K562 (cell line): ENCODE data around the gene ATP9A. TPM values are rescaled to one million over a fixed set of nuclear protein-coding genes. Genes with fewer than 3 reads are reported as not detected.

Experiments
- KHSRP ChIP-seq: fragments of 450-650 bp; IDR thresholded peaks from 2 replicates; pipeline ENCODE4 v1.6.1; 2017
- L3MBTL2 ChIP-seq: fragments of 450-650 bp; IDR thresholded peaks from 2 replicates; pipeline ENCODE4 v1.6.1; 2016; ENCODE audit warnings: mild to moderate bottlenecking, moderate library complexity
- SIN3A ChIP-seq, 2 experiments: fragments of 150-350 bp in 1 of 2; IDR thresholded peaks; 2 replicates each; pipeline ENCODE4 v1.6.1; 2011 to 2016; ENCODE audit warnings: borderline replicate concordance in 2 of 2, low read depth in 2 of 2, low read length in 2 of 2, mild to moderate bottlenecking in 2 of 2, moderate library complexity in 2 of 2; ENCODE audit not compliant: control insufficient read depth in 1 of 2
- SP2 ChIP-seq: IDR thresholded peaks from 2 replicates; pipeline ENCODE4 v1.6.1; 2011; ENCODE audit warnings: mild to moderate bottlenecking, low read depth, low read length, moderate library complexity; ENCODE audit not compliant: poor library complexity, severe bottlenecking; ENCODE audit errors: extremely low read depth
- TCF3 ChIP-seq: sonication (generic); formaldehyde crosslinking; IDR thresholded peaks from 2 replicates; pipeline ENCODE4 v1.4.0; 2020; ENCODE audit warnings: mild to moderate bottlenecking, missing genetic modification reagents
- TEAD4 ChIP-seq, 2 experiments: sonication (generic) in 1 of 2; formaldehyde crosslinking in 1 of 2; IDR thresholded peaks; 2 replicates each; pipeline versions ENCODE4 v1.6.1 to v1.8.0; 2012 to 2022; ENCODE audit warnings: borderline replicate concordance in 1 of 2, inconsistent platforms in 1 of 2, low read length in 1 of 2, mild to moderate bottlenecking in 1 of 2, missing genetic modification reagents in 1 of 2
- ZKSCAN1 ChIP-seq: fragments of 150-350 bp; IDR thresholded peaks from 2 replicates; pipeline ENCODE4 v1.6.1; 2016; ENCODE audit warnings: low read depth, low read length
- ZNF785 ChIP-seq: fragments of 250-450 bp; sonication (Bioruptor Pico); IDR thresholded peaks from 2 replicates; pipeline ENCODE4 v1.4.0; 2020; ENCODE audit warnings: mild to moderate bottlenecking
- polyA plus RNA-seq, 8 experiments: library from polyadenylated mRNA; depleted of rRNA in 4 of 8; stranded (reverse) in 5 of 8; unstranded in 3 of 8; fragments of >200 nt; fragmentation: Nextera tagmentation in 2 of 8; fragmentation: Illumina TruSeq in 1 of 8; extraction: Ambion mirVana in 2 of 8; extraction: Trizol in 1 of 8; gene quantifications; 2 replicates each; pipeline versions ENCODE4 v1.2.1 to v1.2.3, GENCODE V29; 2011 to 2014; ENCODE audit warnings: inconsistent platforms in 1 of 8, missing spikeins in 1 of 8
- total RNA-seq, 7 experiments: library from RNA; depleted of rRNA in 6 of 7; stranded (reverse); fragments of >200 nt in 6 of 7; fragmentation: Illumina TruSeq in 2 of 7; extraction: Trizol in 2 of 7; gene quantifications; 2 replicates each; pipeline versions ENCODE4 v1.2.1 to v1.2.3, GENCODE V29; 2011 to 2021; ENCODE audit warnings: low replicate concordance in 1 of 7
- TF ChIP-seq, protein P1 (sequence below), 2 experiments: fragments of 250-450 bp in 1 of 2; fragments of 450-650 bp in 1 of 2; sonication (Bioruptor Pico) in 1 of 2; IDR thresholded peaks; 2 replicates each; pipeline versions ENCODE4 v1.6.1 to v1.8.0; 2016 to 2021; ENCODE audit warnings: mild to moderate bottlenecking in 2 of 2, moderate library complexity in 2 of 2, missing compliant biosample characterization in 1 of 2, missing genetic modification characterization in 1 of 2
- TF ChIP-seq, protein P2 (sequence below): fragments of 250-450 bp; sonication (Bioruptor Pico); IDR thresholded peaks from 2 replicates; pipeline ENCODE4 v1.4.0; 2020; ENCODE audit warnings: borderline replicate concordance
- TF ChIP-seq, protein P3 (sequence below): sonication (generic); formaldehyde crosslinking; IDR thresholded peaks from 2 replicates; pipeline ENCODE4 v1.8.1; 2023; ENCODE audit warnings: mild to moderate bottlenecking, missing genetic modification reagents
- TF ChIP-seq, protein P4 (sequence below): sonication (generic); formaldehyde crosslinking; IDR thresholded peaks from 2 replicates; pipeline ENCODE4 v1.9.0; 2022; ENCODE audit warnings: mild to moderate bottlenecking, missing genetic modification reagents

ATP9A gene
- total and polyA plus RNA-seq, 9 of the 15 experiments (the other 6 are each of a cell fraction or from before 2014, with no cell fraction given): 0.18 to 0.62 (median 0.29) TPM

DNA sequence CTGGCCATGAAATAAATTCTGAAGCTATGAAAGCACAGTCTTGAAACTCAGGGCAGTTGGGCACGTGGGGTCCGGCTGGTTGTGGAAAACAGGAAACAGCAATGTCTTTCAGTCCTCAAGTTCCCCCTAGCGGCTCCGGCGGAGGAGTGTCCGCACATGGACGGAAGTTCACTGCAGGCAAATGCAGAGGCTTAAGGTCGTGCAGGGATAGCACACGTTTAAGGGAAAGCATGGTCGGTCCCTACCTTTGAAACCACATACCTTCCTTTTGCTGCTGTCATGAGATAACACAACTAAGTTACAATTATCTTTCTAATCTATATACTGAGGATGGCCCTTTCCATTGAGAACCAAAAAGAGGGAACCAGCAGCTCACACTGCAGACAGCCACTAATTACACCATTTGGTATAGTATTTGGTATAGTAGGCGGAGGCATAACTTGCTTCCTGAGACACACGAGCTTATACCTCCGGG is 173.1 kb downstream of the ATP9A start (continued):
- TF ChIP-seq L3MBTL2 (peak; percentile 96), SP2 (no peak), TCF3 (CRISPR knock-in tag) (peak; percentile 53; the same call in 1 of the 2 replicates), ZNF785 (no peak), ZKSCAN1 (peak; percentile 74; the same call in 1 of the 2 replicates), KHSRP (no peak), TEAD4 (IDR thresholded peaks at IDR 0.05; ENCODE audit: low read length) (peak; percentile 42), TEAD4 (CRISPR knock-in tag; IDR thresholded peaks at IDR 0.05; ENCODE audit: borderline replicate concordance) (no peak), SIN3A (IDR thresholded peaks at IDR 0.05; ENCODE audit: borderline replicate concordance in 2 of 2, control insufficient read depth in 1 of 2, low read depth in 2 of 2, low read length in 2 of 2) (peak in 1 of 2 experiments; percentile 50; a peak in 1 of 4 replicates)
- TF ChIP-seq, protein P1, sequence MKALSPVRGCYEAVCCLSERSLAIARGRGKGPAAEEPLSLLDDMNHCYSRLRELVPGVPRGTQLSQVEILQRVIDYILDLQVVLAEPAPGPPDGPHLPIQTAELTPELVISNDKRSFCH (CRISPR knock-in tag; IDR thresholded peaks at IDR 0.05): no peak
- TF ChIP-seq, protein P1 (tag; IDR thresholded peaks at IDR 0.05): no peak
- TF ChIP-seq, protein P2, sequence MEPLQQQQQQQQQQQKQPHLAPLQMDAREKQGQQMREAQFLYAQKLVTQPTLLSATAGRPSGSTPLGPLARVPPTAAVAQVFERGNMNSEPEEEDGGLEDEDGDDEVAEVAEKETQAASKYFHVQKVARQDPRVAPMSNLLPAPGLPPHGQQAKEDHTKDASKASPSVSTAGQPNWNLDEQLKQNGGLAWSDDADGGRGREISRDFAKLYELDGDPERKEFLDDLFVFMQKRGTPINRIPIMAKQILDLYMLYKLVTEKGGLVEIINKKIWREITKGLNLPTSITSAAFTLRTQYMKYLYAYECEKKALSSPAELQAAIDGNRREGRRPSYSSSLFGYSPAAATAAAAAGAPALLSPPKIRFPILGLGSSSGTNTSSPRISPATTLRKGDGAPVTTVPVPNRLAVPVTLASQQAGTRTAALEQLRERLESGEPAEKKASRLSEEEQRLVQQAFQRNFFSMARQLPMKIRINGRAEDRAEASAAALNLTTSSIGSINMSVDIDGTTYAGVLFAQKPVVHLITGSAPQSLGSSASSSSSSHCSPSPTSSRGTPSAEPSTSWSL: no peak
- TF ChIP-seq, protein P3, sequence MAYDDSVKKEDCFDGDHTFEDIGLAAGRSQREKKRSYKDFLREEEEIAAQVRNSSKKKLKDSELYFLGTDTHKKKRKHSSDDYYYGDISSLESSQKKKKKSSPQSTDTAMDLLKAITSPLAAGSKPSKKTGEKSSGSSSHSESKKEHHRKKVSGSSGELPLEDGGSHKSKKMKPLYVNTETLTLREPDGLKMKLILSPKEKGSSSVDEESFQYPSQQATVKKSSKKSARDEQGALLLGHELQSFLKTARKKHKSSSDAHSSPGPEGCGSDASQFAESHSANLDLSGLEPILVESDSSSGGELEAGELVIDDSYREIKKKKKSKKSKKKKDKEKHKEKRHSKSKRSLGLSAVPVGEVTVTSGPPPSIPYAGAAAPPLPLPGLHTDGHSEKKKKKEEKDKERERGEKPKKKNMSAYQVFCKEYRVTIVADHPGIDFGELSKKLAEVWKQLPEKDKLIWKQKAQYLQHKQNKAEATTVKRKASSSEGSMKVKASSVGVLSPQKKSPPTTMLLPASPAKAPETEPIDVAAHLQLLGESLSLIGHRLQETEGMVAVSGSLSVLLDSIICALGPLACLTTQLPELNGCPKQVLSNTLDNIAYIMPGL: peak; percentile 60; the same call in 1 of the 2 replicates
- TF ChIP-seq, protein P4, sequence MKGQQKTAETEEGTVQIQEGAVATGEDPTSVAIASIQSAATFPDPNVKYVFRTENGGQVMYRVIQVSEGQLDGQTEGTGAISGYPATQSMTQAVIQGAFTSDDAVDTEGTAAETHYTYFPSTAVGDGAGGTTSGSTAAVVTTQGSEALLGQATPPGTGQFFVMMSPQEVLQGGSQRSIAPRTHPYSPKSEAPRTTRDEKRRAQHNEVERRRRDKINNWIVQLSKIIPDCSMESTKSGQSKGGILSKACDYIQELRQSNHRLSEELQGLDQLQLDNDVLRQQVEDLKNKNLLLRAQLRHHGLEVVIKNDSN (CRISPR knock-in tag): peak; percentile 92
